Neuronal stem cell (in vitro differentiated cells): Measurements from ENCODE around the gene LRP4.
A peak's percentile ranks its signal among the peaks of the same experiment; 100 is the strongest.

Source experiments
- DNase-seq: peaks from one replicate; pipeline ENCODE4 v3.0.0-alpha.2; 2013; ENCODE audit warnings: low spot score
- H2AFZ ChIP-seq: one replicate; pipeline ENCODE4 v1.6.1; 2013; ENCODE audit warnings: mild to moderate bottlenecking, low read length, inconsistent platforms
- H2AK5ac ChIP-seq: 2 replicates; pipeline ENCODE4 v1.6.1; 2013; ENCODE audit warnings: low read depth, mild to moderate bottlenecking, inconsistent platforms, low read length, moderate library complexity, mixed read lengths
- H2BK120ac ChIP-seq: 2 replicates; pipeline ENCODE4 v1.6.1; 2013; ENCODE audit warnings: low read depth, mild to moderate bottlenecking, inconsistent platforms, low read length, moderate library complexity, mixed read lengths
- H2BK12ac ChIP-seq: one replicate; pipeline ENCODE4 v1.6.1; 2013; ENCODE audit warnings: low read length, inconsistent platforms
- H2BK15ac ChIP-seq: 2 replicates; pipeline ENCODE4 v1.6.1; 2013; ENCODE audit warnings: mild to moderate bottlenecking, low read length, inconsistent platforms, mixed read lengths
- H2BK5ac ChIP-seq: one replicate; pipeline ENCODE4 v1.6.1; 2013; ENCODE audit warnings: inconsistent platforms, mild to moderate bottlenecking, low read length, moderate library complexity
- H3K14ac ChIP-seq: one replicate; pipeline ENCODE4 v1.6.1; 2013; ENCODE audit warnings: low read length, inconsistent platforms
- H3K18ac ChIP-seq: 2 replicates; pipeline ENCODE4 v1.6.1; 2013; ENCODE audit warnings: low read length, inconsistent platforms
- H3K23ac ChIP-seq: 2 replicates; pipeline ENCODE4 v1.6.1; 2013; ENCODE audit warnings: low read depth, mild to moderate bottlenecking, mixed read lengths, low read length, inconsistent platforms; ENCODE audit not compliant: poor library complexity
- H3K27ac ChIP-seq: replicated peaks from 3 replicates; pipeline ENCODE4 v1.5.1; 2013; ENCODE audit warnings: low read length, inconsistent platforms
- H3K27me3 ChIP-seq, 3 experiments: 2 replicates each; pipeline ENCODE4 v1.6.1; 2013; ENCODE audit warnings: low read length in 3 of 3, mild to moderate bottlenecking in 2 of 3, inconsistent platforms in 1 of 3, low read depth in 1 of 3, mixed read lengths in 1 of 3, moderate library complexity in 1 of 3; ENCODE audit not compliant: control insufficient read depth in 3 of 3, insufficient read depth in 3 of 3
- H3K36me3 ChIP-seq, 2 donors: replicated peaks in 1 of 2; 2 replicates each; pipeline ENCODE4 v1.6.1; 2013; ENCODE audit warnings: low read length in 2 of 2; ENCODE audit not compliant: control insufficient read depth in 2 of 2, insufficient read depth in 2 of 2
- H3K4ac ChIP-seq: 2 replicates; pipeline ENCODE4 v1.6.1; 2013; ENCODE audit warnings: inconsistent platforms, mild to moderate bottlenecking, low read length, moderate library complexity
- H3K4me1 ChIP-seq, 2 donors: 1 replicate in 1 of 2; 2 replicates in 1 of 2; pipeline ENCODE4 v1.6.1; 2013; ENCODE audit warnings: low read length in 2 of 2, low read depth in 1 of 2; ENCODE audit not compliant: control insufficient read depth in 2 of 2, insufficient read depth in 1 of 2
- H3K4me2 ChIP-seq: one replicate; pipeline ENCODE4 v1.6.1; 2013; ENCODE audit warnings: mild to moderate bottlenecking, low read length, inconsistent platforms; ENCODE audit not compliant: insufficient read depth, poor library complexity, severe bottlenecking
- H3K4me3 ChIP-seq, 2 donors: 2 replicates each; pipeline ENCODE4 v1.5.1; 2013; ENCODE audit warnings: low read length in 2 of 2, mild to moderate bottlenecking in 2 of 2, inconsistent platforms in 1 of 2, moderate library complexity in 1 of 2
- H3K79me1 ChIP-seq: one replicate; pipeline ENCODE4 v1.6.1; 2013; ENCODE audit warnings: low read depth, mild to moderate bottlenecking, inconsistent platforms, low read length, moderate library complexity
- H3K9ac ChIP-seq: one replicate; pipeline ENCODE4 v1.6.1; 2013; ENCODE audit warnings: mild to moderate bottlenecking, low read depth, low read length, inconsistent platforms; ENCODE audit not compliant: poor library complexity
- H3K9me3 ChIP-seq, 2 donors: replicated peaks in 1 of 2; 2 replicates each; pipeline versions ENCODE3 to v1.6.1; 2013; ENCODE audit warnings: low read length in 2 of 2, mild to moderate bottlenecking in 2 of 2, inconsistent platforms in 1 of 2, low read depth in 1 of 2, mixed read lengths in 1 of 2, moderate library complexity in 1 of 2; ENCODE audit not compliant: control insufficient read depth in 2 of 2, insufficient read depth in 1 of 2
- H4K8ac ChIP-seq: one replicate; pipeline ENCODE4 v1.6.1; 2013; ENCODE audit warnings: low read depth, mild to moderate bottlenecking, inconsistent platforms, low read length, moderate library complexity
- H4K91ac ChIP-seq: one replicate; pipeline ENCODE4 v1.6.1; 2013; ENCODE audit warnings: low read length, low read depth, mild to moderate bottlenecking, inconsistent platforms; ENCODE audit not compliant: poor library complexity
- WGBS, 2 donors: extraction: QIAGEN DNeasy Blood & Tissue Kit; methylation state at CpG; one replicate each; pipeline ENCODE4 v1.1.7; 2013; ENCODE audit warnings: missing lambda C conversion rate in 2 of 2, mixed read lengths in 1 of 2; ENCODE audit not compliant: insufficient read length in 2 of 2, insufficient replicate concordance in 1 of 2; ENCODE audit errors: extremely low coverage in 2 of 2; 5-methylcytosine and 5-hydroxymethylcytosine counted together

The LRP4 gene

DNA sequence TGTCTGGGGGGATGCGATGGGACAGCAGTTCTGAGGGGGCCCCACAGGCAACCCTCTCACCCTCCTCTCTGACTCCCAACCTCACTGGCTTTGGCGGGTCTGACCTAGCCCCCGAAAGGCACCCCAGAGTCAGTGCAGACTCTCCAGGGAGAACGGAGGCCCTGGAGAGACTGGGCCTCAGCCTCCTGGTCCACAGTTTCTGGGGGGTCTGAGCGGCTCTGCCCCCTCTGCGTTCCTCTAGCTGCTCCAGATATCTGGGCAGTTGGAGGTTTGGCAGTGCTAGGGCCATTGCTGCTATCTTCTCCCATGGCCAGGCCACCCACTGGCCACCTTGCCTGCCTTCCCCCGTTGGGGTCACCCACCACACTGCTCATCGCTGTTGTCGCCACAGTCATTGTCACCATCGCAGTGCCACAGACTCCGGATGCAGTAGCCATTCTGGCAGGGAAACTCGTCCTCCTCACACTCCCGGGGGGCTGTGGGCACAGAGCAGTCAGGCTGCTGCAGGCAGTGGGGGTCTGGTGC is 18.8 kb downstream of the LRP4 start:
- Histone ChIP-seq H2AK5ac (no peak overlapping the region), H2BK5ac (no peak overlapping the region), H3K4me2 (no peak overlapping the region), H2BK120ac (peak overlapping the region; percentile 4), H2BK15ac (no peak overlapping the region), H3K79me1 (peaks cover 5% of the 10 kb centered on the region), H3K4me3 (no peak overlapping the region), H3K4ac (no peak overlapping the region), H3K4me1 (peaks cover 8 to 12% of the 10 kb centered on the region in 2 donors), H4K8ac (no peak overlapping the region), H3K36me3 (peaks cover 31 to 53% of the 10 kb centered on the region in 2 donors), H3K27ac (no peak overlapping the region), H3K9me3 (peaks cover 0 to 11% of the 10 kb centered on the region in 2 donors), H3K14ac (no peak overlapping the region), H3K23ac (no peak overlapping the region), H3K9ac (no peak overlapping the region), H4K91ac (no peak overlapping the region), H3K18ac (peak overlapping the region; percentile 53), H3K27me3 (no peaks in the 10 kb centered on the region), H2BK12ac (no peak overlapping the region), H2AFZ (no peak overlapping the region)
- WGBS, 2 donors = no CpG with 5 or more reads among the region's 13 CpGs
- DNase-seq = no peak

DNA sequence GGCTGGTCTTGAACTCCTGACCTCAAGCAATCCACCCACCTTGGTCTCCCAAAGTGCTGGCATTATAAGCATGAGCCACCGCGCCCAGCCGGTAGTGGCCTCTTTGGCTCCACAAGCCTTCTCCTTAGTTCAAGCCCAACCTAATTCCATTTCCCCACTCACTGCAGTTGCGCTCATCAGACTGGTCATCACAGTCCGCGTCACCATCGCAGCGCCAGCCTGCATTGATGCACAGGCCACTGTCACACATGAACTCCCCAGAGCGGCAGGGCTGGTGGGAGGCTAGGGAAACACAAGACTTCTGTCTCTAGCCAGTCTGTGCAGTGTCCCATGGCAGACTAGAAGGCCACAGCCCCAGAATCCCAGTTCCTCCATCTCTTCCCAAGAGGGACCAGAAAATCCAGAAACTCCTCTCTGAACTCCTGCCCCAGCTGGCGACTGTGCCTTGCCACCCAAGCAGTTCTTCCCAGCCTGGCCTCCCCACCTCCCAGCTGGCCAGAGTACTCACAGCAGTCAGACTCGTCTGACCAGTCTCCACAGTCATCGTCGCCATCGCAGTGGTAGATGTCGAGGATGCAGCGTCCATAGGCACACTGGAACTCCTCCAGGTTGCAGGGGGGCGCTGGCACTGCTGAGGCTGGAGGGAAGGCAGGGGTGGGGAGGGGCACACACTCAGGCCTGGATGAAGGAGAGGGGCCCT is 19.8 kb downstream of the LRP4 start:
- Histone ChIP-seq H2BK5ac (no peak overlapping the region), H3K79me1 (peaks cover 2% of the 10 kb centered on the region), H2BK120ac (no peak overlapping the region), H2AFZ (no peak overlapping the region), H3K9ac (no peak overlapping the region), H2AK5ac (no peak overlapping the region), H3K9me3 (peaks cover 0 to 11% of the 10 kb centered on the region in 2 donors), H3K18ac (no peak overlapping the region), H3K4ac (no peak overlapping the region), H3K27ac (no peak overlapping the region), H2BK15ac (no peak overlapping the region), H3K4me2 (no peak overlapping the region), H3K14ac (no peak overlapping the region), H3K4me3 (peak overlapping the region in 1 of 2 donors; percentile 57), H3K23ac (no peak overlapping the region), H4K8ac (no peak overlapping the region), H3K36me3 (peaks cover 34 to 58% of the 10 kb centered on the region in 2 donors), H4K91ac (no peak overlapping the region), H3K4me1 (peaks cover under 1 to 3% of the 10 kb centered on the region in 2 donors), H3K27me3 (no peaks in the 10 kb centered on the region), H2BK12ac (peak overlapping the region; percentile 25)
- WGBS, 2 donors = no CpG with 5 or more reads among the region's 17 CpGs
- no peak for DNase-seq

DNA sequence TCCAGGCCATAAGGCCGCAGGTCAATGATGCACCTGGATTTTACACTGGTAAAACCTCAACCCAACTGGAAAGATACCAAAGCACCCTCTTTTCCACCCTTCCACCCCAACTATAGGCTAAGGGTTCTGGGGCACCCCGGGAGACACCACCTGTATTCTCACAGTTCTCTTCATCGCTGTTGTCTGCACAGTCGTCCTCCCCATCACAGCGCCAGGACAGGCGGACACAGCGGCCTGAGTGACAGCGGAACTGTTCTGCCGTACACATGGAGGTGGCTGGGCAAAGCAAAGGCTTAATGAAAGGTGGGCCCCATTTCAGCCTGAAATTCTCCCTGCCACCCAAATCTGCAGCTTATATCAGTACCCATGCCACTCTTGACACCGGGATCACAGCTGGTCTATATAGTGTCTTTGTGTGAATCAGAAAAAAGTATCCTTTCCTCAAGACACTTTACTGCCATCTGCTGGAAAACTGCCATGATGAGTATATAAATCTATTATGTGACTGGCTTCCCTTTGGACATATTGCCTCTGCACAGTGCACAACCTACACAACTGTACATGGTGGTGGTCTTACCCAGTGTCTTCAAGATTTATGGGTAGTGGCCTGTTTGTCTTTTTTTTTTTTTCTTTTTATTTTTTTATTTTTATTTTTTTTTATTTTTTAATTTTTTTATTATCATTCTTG is 21.5 kb downstream of the LRP4 start:
- no peaks in the 10 kb centered on the region for H3K27me3 ChIP-seq
- H3K4me3 ChIP-seq = no peak overlapping the region
- no peak overlapping the region for H2BK15ac ChIP-seq
- H2BK12ac ChIP-seq = no peak overlapping the region
- DNase-seq = no peak
- peaks cover 0 to 3% of the 10 kb centered on the region in 2 donors for H3K4me1 ChIP-seq
- no peak overlapping the region for H2AFZ ChIP-seq
- H2AK5ac ChIP-seq = peak overlapping the region; percentile 7
- H3K18ac ChIP-seq = no peak overlapping the region
- no peak overlapping the region for H3K9ac ChIP-seq
- H3K4me2 ChIP-seq = no peak overlapping the region
- peaks cover 0 to 11% of the 10 kb centered on the region in 2 donors for H3K9me3 ChIP-seq
- H4K8ac ChIP-seq = no peak overlapping the region
- H3K27ac ChIP-seq = no peak overlapping the region
- no peak overlapping the region for H3K14ac ChIP-seq
- H2BK5ac ChIP-seq = no peak overlapping the region
- no peak overlapping the region for H3K23ac ChIP-seq
- no peak overlapping the region for H4K91ac ChIP-seq
- H3K36me3 ChIP-seq = peaks cover 35 to 75% of the 10 kb centered on the region in 2 donors
- no peak overlapping the region for H2BK120ac ChIP-seq
- no CpG with 5 or more reads among the region's 10 CpGs for WGBS, 2 donors
- peaks cover 2% of the 10 kb centered on the region for H3K79me1 ChIP-seq
- no peak overlapping the region for H3K4ac ChIP-seq

DNA sequence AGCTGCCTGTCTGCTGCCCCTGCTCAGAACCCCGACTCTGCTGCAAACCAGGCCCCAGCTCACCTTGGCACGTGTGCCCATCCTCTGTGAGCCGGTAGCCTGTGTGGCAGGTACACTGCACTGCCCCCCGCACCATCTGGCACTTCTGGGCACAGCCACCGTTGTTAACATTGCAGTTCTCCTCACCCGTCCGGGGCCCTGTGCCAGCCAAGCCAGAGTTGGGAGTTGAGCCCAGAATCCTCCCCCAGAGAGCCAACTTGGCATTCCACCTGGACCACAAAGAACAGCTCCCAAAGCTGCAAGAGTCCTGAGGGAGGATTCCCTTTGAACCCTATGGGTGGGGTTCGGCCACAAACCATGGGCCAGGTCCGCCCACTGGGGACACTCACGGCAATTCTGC is 22.5 kb downstream of the LRP4 start:
- Histone ChIP-seq H3K9me3 (peaks cover 0 to 11% of the 10 kb centered on the region in 2 donors), H3K14ac (no peak overlapping the region), H3K79me1 (peaks cover 2% of the 10 kb centered on the region), H3K4me1 (peaks cover 0 to 3% of the 10 kb centered on the region in 2 donors), H3K27me3 (no peaks in the 10 kb centered on the region), H3K4ac (no peak overlapping the region), H3K27ac (no peak overlapping the region), H2BK12ac (no peak overlapping the region), H4K91ac (peak overlapping the region; percentile 30), H2BK15ac (no peak overlapping the region), H2AK5ac (no peak overlapping the region), H2AFZ (no peak overlapping the region), H3K23ac (no peak overlapping the region), H3K18ac (peak overlapping the region; percentile 31), H3K4me2 (no peak overlapping the region), H3K4me3 (no peak overlapping the region), H2BK120ac (no peak overlapping the region), H3K36me3 (peaks cover 35 to 78% of the 10 kb centered on the region in 2 donors), H2BK5ac (peak overlapping the region; percentile 66), H4K8ac (no peak overlapping the region), H3K9ac (peak overlapping the region; percentile 50)
- WGBS, 2 donors = no CpG with 5 or more reads among the region's 10 CpGs
- DNase-seq = no peak
